ENCODE results near the gene ZNF764. TPM values are rescaled to one million over a fixed set of nuclear protein-coding genes. Genes with fewer than 3 reads are reported as not detected.

The ZNF764 gene
- total and polyA plus RNA-seq, 4 donors, result 1.6 to 6.8 (median 4.2) TPM

DNA sequence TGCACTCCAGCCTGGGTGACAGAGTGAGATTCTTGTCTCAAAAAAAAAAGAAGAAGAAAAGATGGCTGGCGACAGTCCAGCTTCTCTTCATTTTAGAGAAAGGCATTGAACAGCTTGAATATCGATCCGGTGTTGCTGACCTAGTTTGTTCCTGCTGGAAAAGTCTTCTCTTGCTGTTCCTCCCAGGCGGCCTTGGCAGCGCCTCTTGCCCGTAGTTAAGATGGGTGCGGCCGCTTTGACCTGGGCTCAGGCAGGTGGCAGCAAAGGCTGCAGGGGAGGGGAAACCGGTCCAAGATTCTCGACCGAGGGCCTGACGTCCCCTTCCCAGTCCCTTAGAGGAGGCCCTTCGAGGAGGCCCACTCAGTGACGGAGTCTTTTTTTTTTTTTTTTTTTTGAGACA, 3.8 kb upstream of the ZNF764 start:
- DNase-seq (ENCODE audit: low spot score), result no peak
- Histone ChIP-seq H3K27ac (ENCODE audit: low read depth in 1 of 2, low read length in 2 of 2) (peak overlapping the region in 1 of 2 donors; percentile 72), H3K4me1 (ENCODE audit: control insufficient read depth in 4 of 4, insufficient read depth in 4 of 4, low read length in 3 of 4) (peaks cover 2 to 18% (median 8%) of the 10 kb centered on the region in 4 donors)

DNA sequence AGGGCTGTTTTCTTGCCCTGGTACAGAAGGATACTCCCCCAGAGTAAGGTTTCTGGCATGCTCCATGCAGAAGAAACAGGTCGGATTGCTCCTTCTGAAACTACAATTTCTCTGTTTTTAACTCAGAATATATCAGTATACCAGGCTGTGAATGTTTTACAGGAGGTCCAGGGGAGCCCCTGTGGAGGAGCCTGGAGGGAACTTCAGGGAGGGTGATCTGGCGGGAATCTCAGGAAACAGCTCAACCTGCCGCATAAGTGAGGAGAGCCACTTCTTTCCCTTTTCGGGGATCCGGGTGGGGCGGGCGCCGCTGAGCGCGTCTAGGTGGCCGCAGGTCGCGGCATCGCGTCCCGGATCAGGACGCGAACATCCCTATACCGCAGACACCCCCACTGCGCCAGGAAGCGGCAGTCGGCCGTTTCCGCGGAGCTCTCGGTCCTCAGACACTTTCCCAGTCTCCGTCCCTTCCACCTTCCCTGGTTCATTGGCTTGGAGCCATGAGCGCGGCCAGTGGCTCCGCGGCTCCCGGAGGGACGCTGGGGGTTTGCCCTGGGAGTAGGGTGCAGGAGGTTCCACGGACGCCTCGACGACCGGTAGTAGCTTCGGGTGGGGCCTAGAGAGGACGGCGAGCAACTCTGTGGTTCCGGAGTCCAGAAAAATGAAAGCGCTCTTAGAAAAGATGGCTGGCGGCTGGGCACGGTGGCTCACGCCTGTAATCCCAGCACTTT, 3.1 kb upstream of the ZNF764 start:
- peaks cover 2 to 18% (median 9%) of the 10 kb centered on the region in 4 donors for H3K4me1 ChIP-seq (ENCODE audit: control insufficient read depth in 4 of 4, insufficient read depth in 4 of 4, low read length in 3 of 4)
- peak overlapping the region; percentile 5 to 83 for H3K9ac ChIP-seq (ENCODE audit: low read depth in 1 of 2, low read length in 2 of 2)
- 26% methylated on average over 46 of the region's 46 CpGs for WGBS
- H3K4me3 ChIP-seq (ENCODE audit: low read depth in 1 of 3, low read length in 3 of 3), result peak overlapping the region; percentile 37 to 65 (median 54)
- no peaks in the 10 kb centered on the region for H3K9me3 ChIP-seq (ENCODE audit: control insufficient read depth in 4 of 4, low read length in 3 of 4)
- H3K27me3 ChIP-seq (ENCODE audit: control insufficient read depth in 4 of 4, insufficient read depth in 4 of 4, low read length in 3 of 4), result no peaks in the 10 kb centered on the region
- peak overlapping the region; percentile 35 to 72 for H3K27ac ChIP-seq (ENCODE audit: low read depth in 1 of 2, low read length in 2 of 2)
- TF ChIP-seq YY1 (IDR thresholded peaks at IDR 0.05), result peak; percentile 74
- TF ChIP-seq, protein P1, sequence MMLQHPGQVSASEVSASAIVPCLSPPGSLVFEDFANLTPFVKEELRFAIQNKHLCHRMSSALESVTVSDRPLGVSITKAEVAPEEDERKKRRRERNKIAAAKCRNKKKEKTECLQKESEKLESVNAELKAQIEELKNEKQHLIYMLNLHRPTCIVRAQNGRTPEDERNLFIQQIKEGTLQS (IDR thresholded peaks at IDR 0.05), result no peak
- no peak for TF ChIP-seq RXRA (IDR thresholded peaks at IDR 0.05)
- TF ChIP-seq NR2F2 (IDR thresholded peaks at IDR 0.05), result no peak
- no peak for DNase-seq (ENCODE audit: low spot score)
- no peaks in the 10 kb centered on the region for H3K36me3 ChIP-seq (ENCODE audit: control insufficient read depth in 4 of 4, insufficient read depth in 3 of 4, low read depth in 1 of 4, low read length in 3 of 4)

More for the DNA sequence above, 3.8 kb upstream of the ZNF764 start:
- Histone ChIP-seq H3K27me3 (ENCODE audit: control insufficient read depth in 4 of 4, insufficient read depth in 4 of 4, low read length in 3 of 4) (no peaks in the 10 kb centered on the region), H3K36me3 (ENCODE audit: control insufficient read depth in 4 of 4, insufficient read depth in 3 of 4, low read depth in 1 of 4, low read length in 3 of 4) (no peaks in the 10 kb centered on the region), H3K4me3 (ENCODE audit: low read depth in 1 of 3, low read length in 3 of 3) (peak overlapping the region in 1 of 3 donors; percentile 54), H3K9me3 (ENCODE audit: control insufficient read depth in 4 of 4, low read length in 3 of 4) (no peaks in the 10 kb centered on the region), H3K9ac (ENCODE audit: low read depth in 1 of 2, low read length in 2 of 2) (peak overlapping the region in 1 of 2 donors; percentile 83)
- WGBS, result 83% methylated on average over 14 of the region's 14 CpGs
- TF ChIP-seq SP1 (IDR thresholded peaks at IDR 0.05), result no peak
- no peak for TF ChIP-seq TAF1 (conservative IDR thresholded peaks at IDR 0.05)
- TF ChIP-seq JUND (IDR thresholded peaks at IDR 0.05), result no peak
- TF ChIP-seq, protein P2, sequence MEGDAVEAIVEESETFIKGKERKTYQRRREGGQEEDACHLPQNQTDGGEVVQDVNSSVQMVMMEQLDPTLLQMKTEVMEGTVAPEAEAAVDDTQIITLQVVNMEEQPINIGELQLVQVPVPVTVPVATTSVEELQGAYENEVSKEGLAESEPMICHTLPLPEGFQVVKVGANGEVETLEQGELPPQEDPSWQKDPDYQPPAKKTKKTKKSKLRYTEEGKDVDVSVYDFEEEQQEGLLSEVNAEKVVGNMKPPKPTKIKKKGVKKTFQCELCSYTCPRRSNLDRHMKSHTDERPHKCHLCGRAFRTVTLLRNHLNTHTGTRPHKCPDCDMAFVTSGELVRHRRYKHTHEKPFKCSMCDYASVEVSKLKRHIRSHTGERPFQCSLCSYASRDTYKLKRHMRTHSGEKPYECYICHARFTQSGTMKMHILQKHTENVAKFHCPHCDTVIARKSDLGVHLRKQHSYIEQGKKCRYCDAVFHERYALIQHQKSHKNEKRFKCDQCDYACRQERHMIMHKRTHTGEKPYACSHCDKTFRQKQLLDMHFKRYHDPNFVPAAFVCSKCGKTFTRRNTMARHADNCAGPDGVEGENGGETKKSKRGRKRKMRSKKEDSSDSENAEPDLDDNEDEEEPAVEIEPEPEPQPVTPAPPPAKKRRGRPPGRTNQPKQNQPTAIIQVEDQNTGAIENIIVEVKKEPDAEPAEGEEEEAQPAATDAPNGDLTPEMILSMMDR (IDR thresholded peaks at IDR 0.05; ENCODE audit: low read depth, low read length, missing input control), result no peak
- TF ChIP-seq EGR1 (IDR thresholded peaks at IDR 0.05; ENCODE audit: low read depth in 2 of 2), result no peak
- TF ChIP-seq YY1 (IDR thresholded peaks at IDR 0.05), result peak; percentile 6
- TF ChIP-seq HNF4G (IDR thresholded peaks at IDR 0.05), result no peak
- TF ChIP-seq GABPA (IDR thresholded peaks at IDR 0.05 in 1 of 2, conservative IDR thresholded peaks at IDR 0.05 in 1 of 2), result no peak

DNA sequence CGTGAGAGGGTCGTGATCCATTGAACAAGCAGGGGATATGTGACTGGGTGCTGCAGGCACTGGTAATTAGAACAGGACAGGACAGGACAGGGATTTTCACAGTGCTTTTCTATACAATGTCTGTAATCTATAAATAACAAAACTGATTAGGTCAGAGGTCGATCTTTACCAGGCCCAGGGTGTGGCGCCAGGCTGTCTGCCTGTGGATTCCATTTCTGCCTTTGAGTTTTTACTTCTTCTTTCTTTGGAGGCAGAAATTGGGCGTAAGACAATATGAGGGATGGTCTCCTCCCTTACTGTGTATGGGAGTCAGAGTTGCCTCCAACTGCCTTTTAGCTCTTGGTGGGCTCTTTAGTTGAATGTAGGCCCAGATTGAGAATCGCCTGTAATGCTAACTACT, 1.5 kb upstream of the ZNF764 start:
- WGBS, result 94% methylated on average over 6 of the region's 6 CpGs
- Histone ChIP-seq H3K27me3 (ENCODE audit: control insufficient read depth in 4 of 4, insufficient read depth in 4 of 4, low read length in 3 of 4) (no peaks in the 10 kb centered on the region), H3K9me3 (ENCODE audit: control insufficient read depth in 4 of 4, low read length in 3 of 4) (no peaks in the 10 kb centered on the region), H3K36me3 (ENCODE audit: control insufficient read depth in 4 of 4, insufficient read depth in 3 of 4, low read depth in 1 of 4, low read length in 3 of 4) (peaks cover 2 to 10% (median 3%) of the 10 kb centered on the region in 4 donors), H3K4me3 (ENCODE audit: low read depth in 1 of 3, low read length in 3 of 3) (no peak overlapping the region), H3K4me1 (ENCODE audit: control insufficient read depth in 4 of 4, insufficient read depth in 4 of 4, low read length in 3 of 4) (peaks cover 2 to 18% (median 10%) of the 10 kb centered on the region in 4 donors), H3K9ac (ENCODE audit: low read depth in 1 of 2, low read length in 2 of 2) (no peak overlapping the region), H3K27ac (ENCODE audit: low read depth in 1 of 2, low read length in 2 of 2) (no peak overlapping the region)
- TF ChIP-seq, protein P3, sequence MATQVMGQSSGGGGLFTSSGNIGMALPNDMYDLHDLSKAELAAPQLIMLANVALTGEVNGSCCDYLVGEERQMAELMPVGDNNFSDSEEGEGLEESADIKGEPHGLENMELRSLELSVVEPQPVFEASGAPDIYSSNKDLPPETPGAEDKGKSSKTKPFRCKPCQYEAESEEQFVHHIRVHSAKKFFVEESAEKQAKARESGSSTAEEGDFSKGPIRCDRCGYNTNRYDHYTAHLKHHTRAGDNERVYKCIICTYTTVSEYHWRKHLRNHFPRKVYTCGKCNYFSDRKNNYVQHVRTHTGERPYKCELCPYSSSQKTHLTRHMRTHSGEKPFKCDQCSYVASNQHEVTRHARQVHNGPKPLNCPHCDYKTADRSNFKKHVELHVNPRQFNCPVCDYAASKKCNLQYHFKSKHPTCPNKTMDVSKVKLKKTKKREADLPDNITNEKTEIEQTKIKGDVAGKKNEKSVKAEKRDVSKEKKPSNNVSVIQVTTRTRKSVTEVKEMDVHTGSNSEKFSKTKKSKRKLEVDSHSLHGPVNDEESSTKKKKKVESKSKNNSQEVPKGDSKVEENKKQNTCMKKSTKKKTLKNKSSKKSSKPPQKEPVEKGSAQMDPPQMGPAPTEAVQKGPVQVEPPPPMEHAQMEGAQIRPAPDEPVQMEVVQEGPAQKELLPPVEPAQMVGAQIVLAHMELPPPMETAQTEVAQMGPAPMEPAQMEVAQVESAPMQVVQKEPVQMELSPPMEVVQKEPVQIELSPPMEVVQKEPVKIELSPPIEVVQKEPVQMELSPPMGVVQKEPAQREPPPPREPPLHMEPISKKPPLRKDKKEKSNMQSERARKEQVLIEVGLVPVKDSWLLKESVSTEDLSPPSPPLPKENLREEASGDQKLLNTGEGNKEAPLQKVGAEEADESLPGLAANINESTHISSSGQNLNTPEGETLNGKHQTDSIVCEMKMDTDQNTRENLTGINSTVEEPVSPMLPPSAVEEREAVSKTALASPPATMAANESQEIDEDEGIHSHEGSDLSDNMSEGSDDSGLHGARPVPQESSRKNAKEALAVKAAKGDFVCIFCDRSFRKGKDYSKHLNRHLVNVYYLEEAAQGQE (IDR thresholded peaks at IDR 0.05), result no peak
- TF ChIP-seq RAD21 (IDR thresholded peaks at IDR 0.05) (no peak), FOXA2 (IDR thresholded peaks at IDR 0.05) (no peak), TAF1 (conservative IDR thresholded peaks at IDR 0.05) (no peak), JUND (IDR thresholded peaks at IDR 0.05) (no peak), YY1 (IDR thresholded peaks at IDR 0.05) (no peak), RXRA (IDR thresholded peaks at IDR 0.05) (no peak)
- no peak for DNase-seq (ENCODE audit: low spot score)
